Stimulated activated CD4-positive, alpha-beta T cell treated with anti-CD3 and anti-CD28 coated beads, TNF-alpha, amount 100 ng/mL, for 4 hours (primary cell): ENCODE measurements around the gene CTIF.

Experiments used
- DNase-seq, 3 experiments: peaks; one replicate each; pipeline ENCODE4 v3.0.0-alpha.2; 2020; ENCODE audit warnings: low read depth in 3 of 3

Gene CTIF

GRCh38 chr18:48787203-48788151, 248.6 kb downstream of the CTIF start:
- DNase-seq = no peak

DNA sequence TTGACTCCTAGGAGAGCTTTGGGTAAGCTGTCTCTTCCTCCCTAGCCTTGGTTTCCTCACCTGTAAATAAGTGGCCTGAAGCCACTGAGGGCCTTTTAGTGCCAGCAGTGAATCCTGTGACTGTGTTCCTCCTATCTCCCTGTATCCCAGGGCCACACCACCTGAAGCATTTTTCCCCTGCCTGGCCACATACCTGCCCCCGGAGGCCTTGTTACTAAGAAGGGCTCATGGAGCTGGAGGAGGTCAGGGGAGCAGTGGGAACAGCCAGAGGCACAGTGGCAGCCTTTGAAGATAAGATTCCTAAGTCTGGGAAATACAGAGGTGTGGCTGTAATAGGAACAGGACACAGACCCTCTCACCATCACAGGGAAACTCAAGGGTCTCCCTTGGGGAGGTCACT, 249.5 kb downstream of the CTIF start:
- DNase-seq = no peak

GRCh38 chr18:48789259-48789812, 250.5 kb downstream of the CTIF start:
- no peak for DNase-seq

GRCh38 chr18:48790226-48790863, 251.5 kb downstream of the CTIF start:
- DNase-seq = no peak

GRCh38 chr18:48790869-48791635, 252.2 kb downstream of the CTIF start:
- DNase-seq = no peak

DNA sequence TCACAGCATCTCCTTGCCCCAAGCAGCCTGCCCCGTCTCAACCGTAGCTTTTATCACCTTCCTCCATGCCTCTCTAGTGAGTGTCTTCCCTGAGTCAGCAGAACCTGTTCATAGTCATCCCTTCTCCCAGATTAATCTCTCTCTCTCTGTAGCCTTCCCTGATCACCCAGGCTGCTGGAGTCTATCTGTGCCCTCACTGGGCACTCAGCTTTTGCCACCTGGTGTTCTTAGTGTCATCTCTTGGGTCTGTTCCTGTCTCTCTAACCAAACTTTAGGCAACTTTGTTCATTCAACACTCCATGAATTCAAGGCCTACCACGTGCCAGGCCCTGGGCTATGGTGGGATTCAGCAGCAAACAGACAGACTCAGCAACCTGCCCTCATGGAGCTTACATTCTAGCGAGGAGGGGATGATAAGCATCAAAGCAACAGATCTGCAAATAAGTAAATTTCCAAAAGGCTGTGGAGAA, 252.8 kb downstream of the CTIF start:
- DNase-seq = no peak

DNA sequence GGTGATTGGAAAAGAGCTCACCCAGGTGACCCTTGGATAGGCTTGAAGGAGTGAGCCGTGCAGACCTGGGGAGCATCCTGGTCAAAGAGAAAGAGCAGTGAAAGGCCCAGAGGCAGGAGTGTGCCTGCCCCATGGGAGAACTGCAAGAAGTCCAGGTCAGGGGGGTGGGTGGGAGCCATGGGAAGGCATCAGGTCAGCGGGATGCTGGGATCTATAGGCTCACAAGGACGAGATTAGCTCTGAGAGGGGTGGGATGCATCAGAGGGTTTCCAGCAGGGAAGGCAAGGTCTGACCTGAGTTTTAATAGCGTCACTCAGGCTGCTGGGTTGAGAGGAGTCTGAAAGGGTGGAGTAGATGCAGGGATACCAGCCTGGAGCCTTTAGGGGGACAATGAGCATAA, 253.3 kb downstream of the CTIF start:
- no peak for DNase-seq

GRCh38 chr18:48792611-48793380, 254.0 kb downstream of the CTIF start:
- no peak for DNase-seq

GRCh38 chr18:48794251-48794970, 255.6 kb downstream of the CTIF start:
- DNase-seq = no peak

GRCh38 chr18:48795696-48796095, 256.9 kb downstream of the CTIF start:
- no peak for DNase-seq

GRCh38 chr18:48796491-48797205, 257.8 kb downstream of the CTIF start:
- no peak for DNase-seq

DNA sequence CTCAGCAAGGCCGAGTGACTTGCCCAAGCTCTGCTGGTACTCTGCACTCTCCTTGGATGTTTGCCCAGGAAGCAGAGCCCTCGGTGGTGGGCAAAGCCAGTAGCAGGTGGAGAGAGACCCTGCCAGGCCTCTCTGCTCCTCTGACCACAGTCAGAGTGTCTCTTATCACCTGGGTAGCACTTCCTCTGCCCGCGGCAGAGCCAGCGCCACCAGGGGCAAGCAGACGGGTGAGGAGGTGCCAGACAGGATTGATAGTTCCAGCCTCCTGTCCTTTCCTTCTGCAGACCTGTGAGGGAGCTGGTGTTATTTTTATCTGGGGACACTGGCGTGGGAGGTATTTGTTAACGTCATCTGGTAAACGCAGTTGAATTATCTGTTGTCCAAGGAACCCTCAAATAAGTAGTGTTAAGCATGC, 259.0 kb downstream of the CTIF start:
- no peak for DNase-seq

DNA sequence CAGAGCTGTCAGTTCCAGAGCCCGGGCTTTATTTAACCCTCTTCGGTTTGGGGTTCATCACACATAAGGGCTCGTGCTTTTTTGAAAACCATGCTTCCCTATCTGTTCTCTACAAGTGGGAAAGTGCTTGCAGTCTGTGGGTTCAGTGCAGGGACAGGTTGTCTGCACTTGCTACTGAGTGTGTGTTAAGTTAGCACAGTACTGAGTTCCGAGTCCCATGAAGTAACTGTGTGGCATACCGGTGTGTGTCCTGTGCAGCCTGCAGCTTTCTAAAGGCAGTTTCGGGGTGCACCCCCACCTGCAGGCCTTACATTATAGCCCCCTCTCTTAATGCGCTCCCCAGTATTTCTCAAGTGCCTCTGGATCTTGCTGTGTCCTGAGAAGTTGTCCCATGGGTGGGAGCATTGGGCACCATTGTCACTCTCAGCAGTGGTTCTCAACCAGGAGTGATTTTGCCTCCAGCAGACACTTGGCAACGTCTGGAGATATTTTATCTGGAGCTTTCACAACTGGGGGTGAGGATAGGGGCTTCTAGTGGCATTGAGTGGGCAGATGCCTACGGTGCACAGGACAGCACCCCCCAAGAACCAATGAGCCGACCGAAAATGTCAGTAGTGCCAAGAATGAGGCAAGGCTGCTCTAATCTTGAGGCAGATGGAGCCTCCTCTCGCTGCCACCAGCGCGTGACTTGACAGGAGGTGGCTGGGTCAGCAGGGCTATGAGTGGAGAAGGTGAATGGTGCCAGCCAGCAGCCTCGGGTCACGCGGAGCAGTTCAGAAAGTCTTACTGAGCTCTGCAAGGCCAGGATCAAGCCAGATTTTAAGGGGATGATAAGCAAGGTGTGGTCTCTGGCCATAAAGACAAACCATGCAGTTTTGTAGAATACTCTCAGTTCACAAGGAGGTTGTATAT, 259.8 kb downstream of the CTIF start:
- DNase-seq = no peak

DNA sequence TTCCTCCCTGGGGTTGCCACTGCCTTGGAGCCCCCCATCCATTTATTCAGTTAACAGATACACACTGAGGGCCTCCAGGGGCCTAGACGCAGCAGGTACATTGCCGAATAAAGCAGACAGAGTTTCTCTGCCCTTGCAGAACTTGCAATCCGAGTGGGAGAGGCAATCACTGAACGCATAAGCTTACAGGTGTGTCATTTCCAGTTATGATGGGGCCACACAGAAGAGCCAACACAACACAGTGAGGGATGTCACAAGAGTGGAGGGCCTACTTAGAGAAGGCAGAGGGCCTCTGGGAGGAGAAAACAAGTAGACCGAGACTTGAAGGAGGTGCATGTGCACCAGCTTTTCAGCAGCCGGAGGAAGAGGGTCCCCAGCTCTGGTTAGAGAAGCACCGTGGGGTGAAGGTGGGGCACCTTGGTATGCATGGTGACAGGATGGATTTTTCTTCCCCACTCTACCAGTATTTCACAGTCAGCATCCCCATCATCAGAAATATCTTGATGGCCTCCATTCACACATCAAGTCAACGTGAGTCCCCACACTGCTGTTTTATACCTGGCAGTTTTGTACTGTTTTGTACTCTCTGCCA, 261.0 kb downstream of the CTIF start:
- DNase-seq = no peak

- DNase-seq = no peak
Measured at GRCh38 chr18:48800466-48800865, 261.6 kb downstream of the CTIF start.

- DNase-seq = no peak
Measured at GRCh38 chr18:48800876-48801727, 262.3 kb downstream of the CTIF start.
